SK-N-SH treated with all-trans-retinoic acid at 6 μM for 48 hours (cell line): ENCODE data around the gene AFF1.

Source experiments
- BACH2 ChIP-seq: fragments of 250-450 bp; sonication (Bioruptor Pico); IDR thresholded peaks from 2 replicates; pipeline ENCODE4 v1.9.0; 2021; ENCODE audit warnings: mild to moderate bottlenecking, borderline replicate concordance
- SNAI2 ChIP-seq: fragments of 250-450 bp; sonication (Bioruptor Pico); IDR thresholded peaks from 2 replicates; pipeline ENCODE4 v1.5.0; 2020; ENCODE audit warnings: mild to moderate bottlenecking, moderate library complexity
- TCF4 ChIP-seq: fragments of 250-450 bp; sonication (Bioruptor Pico); IDR thresholded peaks from 2 replicates; pipeline ENCODE4 v1.8.0; 2021; ENCODE audit warnings: mild to moderate bottlenecking, moderate library complexity, borderline replicate concordance

DNA sequence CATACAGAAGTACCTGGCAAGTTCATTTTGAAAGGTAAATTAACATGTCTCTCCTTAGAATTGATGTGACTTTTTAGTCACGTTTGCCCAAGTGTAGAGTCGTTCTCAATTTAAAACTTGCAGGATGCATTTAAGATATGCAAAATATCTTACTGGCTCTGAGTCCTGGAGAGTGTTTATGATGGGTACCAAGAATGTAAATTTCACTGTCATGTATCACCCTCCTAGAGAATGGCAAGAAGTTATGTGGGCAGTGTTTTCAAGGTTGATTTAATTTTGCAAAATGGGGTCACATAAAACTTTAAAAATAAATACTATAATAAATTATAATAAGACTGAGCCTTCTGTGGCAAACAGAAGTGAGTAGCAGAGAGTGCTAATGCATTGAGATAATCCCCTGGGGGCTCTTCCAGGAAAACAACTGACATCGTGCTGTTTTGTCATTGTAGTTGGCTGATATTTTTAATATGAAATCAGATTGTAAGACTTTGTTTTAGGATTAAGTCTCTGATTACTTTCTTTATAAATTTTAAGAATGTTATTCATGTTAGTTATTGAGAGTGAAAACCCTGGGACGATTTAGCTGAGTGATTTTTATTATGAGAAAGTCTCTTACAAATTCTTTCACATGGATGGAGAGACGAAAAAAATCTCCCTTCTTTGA is 103.0 kb downstream of the AFF1 start:
- TF ChIP-seq BACH2 (no peak), SNAI2 (no peak), TCF4 (CRISPR knock-in tag) (no peak)
